Ishikawa (cell line): ENCODE measurements around the gene NOXO1.

Experiments
- CEBPB ChIP-seq: IDR thresholded peaks from 2 replicates; pipeline ENCODE4 v1.6.1; 2012
- CREB1 ChIP-seq: IDR thresholded peaks from 2 replicates; pipeline ENCODE4 v1.6.1; 2012; ENCODE audit warnings: low read depth
- EGR1 ChIP-seq: IDR thresholded peaks from 2 replicates; pipeline ENCODE4 v1.6.1; 2012
- EP300 ChIP-seq: IDR thresholded peaks from 2 replicates; pipeline ENCODE4 v1.6.1; 2012; ENCODE audit warnings: borderline replicate concordance
- FOXM1 ChIP-seq: IDR thresholded peaks from 2 replicates; pipeline ENCODE4 v1.6.1; 2012; ENCODE audit warnings: low read depth, borderline replicate concordance
- MAX ChIP-seq: IDR thresholded peaks from 2 replicates; pipeline ENCODE4 v1.6.1; 2012
- NFIC ChIP-seq: IDR thresholded peaks from 2 replicates; pipeline ENCODE4 v1.6.1; 2012
- RAD21 ChIP-seq: IDR thresholded peaks from 2 replicates; pipeline ENCODE4 v1.6.1; 2012; ENCODE audit warnings: low read depth
- REST ChIP-seq: IDR thresholded peaks from 2 replicates; pipeline ENCODE4 v1.6.1; 2012; ENCODE audit warnings: low read depth, mild to moderate bottlenecking
- TAF1 ChIP-seq: IDR thresholded peaks from 2 replicates; pipeline ENCODE4 v1.6.1; 2012; ENCODE audit warnings: low read depth, mild to moderate bottlenecking
- TCF12 ChIP-seq: IDR thresholded peaks from 2 replicates; pipeline ENCODE4 v1.6.1; 2012; ENCODE audit warnings: low read depth
- TEAD4 ChIP-seq: IDR thresholded peaks from 2 replicates; pipeline ENCODE4 v1.6.1; 2012
- YY1 ChIP-seq: IDR thresholded peaks from 2 replicates; pipeline ENCODE4 v1.6.1; 2012; ENCODE audit warnings: low read depth
- ZBTB7A ChIP-seq: IDR thresholded peaks from 2 replicates; pipeline ENCODE4 v1.6.1; 2012; ENCODE audit warnings: low read depth
- TF ChIP-seq, protein P1 (sequence below): IDR thresholded peaks from 2 replicates; pipeline ENCODE4 v1.6.1; 2012

The NOXO1 gene

DNA sequence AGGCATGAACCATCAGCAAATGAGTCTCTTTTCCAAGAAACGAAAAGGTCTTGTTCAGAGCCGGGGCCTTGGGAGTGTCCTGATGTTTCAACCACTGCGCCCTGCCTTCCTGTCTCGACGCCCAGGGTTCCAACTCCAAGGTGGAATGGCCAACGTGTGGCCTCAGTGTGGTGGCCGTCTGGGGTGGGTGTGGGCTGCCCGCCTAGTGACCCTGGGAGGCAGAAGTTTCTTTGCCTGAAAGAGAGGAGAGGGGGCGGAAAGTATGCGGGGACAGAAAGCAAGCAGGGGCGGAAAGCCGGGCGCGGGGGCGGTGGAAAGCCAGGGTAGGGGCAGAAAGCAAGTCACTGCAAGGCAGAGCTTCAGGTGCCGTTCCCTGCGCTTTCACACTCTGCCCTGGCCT is 42.4 kb downstream of the NOXO1 start:
- TF ChIP-seq TAF1 (no peak), FOXM1 (no peak), REST (no peak), TCF12 (no peak), CREB1 (no peak)

DNA sequence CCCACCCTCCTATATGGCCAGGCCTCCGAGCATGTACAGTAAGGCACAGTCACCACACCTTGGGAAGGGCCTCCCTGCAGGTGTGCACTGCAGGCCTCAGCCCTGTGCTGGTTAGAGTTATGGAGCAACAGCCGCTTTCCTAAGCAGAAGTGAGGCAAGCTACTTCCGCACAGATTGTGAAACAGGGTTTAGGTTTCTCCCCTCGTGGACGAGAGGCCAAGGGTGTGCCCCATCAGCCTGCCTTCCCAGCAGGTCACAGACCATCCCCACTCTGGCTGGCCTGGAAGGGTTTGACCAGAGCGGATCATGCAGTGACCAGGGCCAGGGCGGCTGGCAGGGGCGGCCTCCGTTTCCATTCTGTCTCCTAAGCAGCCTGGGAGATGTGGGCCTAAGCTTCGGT is 43.0 kb downstream of the NOXO1 start:
- TF ChIP-seq NFIC (no peak), RAD21 (no peak), TCF12 (no peak), REST (no peak), FOXM1 (no peak), EGR1 (no peak), TAF1 (no peak), MAX (no peak), YY1 (no peak), CREB1 (no peak), TEAD4 (no peak), CEBPB (no peak), EP300 (no peak), ZBTB7A (no peak)
- TF ChIP-seq, protein P1, sequence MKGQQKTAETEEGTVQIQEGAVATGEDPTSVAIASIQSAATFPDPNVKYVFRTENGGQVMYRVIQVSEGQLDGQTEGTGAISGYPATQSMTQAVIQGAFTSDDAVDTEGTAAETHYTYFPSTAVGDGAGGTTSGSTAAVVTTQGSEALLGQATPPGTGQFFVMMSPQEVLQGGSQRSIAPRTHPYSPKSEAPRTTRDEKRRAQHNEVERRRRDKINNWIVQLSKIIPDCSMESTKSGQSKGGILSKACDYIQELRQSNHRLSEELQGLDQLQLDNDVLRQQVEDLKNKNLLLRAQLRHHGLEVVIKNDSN, result no peak

DNA sequence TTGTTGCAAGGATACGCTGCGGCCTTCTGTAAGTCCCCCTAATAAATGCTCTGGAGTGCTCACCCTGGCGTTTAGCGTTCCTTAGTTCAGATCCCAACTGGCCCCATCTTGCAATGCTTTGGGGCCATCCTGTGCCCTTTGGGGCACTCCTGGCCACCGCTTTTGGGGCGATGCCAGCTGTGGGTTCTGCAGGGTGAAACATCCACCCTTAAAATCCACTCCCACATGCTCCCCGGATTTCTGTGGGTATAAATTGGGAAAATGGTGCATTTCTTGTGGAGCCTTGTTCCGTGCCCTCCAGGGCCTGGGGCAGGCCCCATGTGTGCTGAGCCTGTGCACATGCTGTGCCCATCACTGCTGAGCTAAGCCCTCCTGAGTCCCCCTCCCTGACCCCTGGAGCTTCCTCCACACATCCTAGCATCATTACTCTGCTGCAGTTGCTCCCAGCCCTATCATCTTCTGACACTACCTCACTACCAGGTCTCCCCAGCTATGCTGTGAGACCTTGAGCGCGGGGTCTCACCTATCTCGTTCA is 44.3 kb downstream of the NOXO1 start:
- TF ChIP-seq, protein P1, result no peak
- TF ChIP-seq MAX, result no peak
- no peak for TF ChIP-seq REST
- TF ChIP-seq TCF12, result no peak
- no peak for TF ChIP-seq NFIC
- no peak for TF ChIP-seq CEBPB

DNA sequence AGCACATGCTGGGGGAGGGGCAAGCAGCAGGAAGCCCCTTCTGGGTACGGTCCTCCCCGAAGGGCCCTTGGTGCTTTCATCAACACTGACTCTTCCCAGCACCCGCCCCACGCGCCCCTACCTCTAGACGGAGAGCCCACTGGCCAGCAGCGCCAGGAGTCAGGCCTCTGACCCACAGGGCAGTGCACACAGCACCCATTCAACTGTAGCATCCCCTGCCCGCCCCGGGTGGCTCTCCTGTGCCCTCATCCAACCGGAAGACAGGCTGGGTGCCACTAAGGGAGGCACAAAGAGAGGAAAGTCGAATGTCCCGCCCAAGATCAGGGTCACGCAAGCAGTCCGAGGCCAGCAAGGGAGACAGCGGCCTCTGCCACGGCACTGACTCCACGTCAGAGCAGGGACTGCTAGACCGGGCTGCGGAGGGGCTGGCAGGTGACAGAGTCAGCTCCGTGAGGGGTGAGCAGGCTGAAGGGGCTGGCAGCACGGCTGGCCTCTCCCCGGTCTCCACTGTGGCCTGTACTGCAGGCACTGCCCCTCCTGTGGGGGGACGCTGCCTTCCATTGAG is 48.1 kb downstream of the NOXO1 start:
- no peak for TF ChIP-seq FOXM1
- TF ChIP-seq, protein P1, result no peak
- TF ChIP-seq NFIC, result no peak
